Heart left ventricle (tissue), 13 donors: ENCODE data around the gene PRKCB.

Source experiments
- POLR2A ChIP-seq, 2 donors: fragments of 450-650 bp; IDR thresholded peaks; one replicate each; pipeline ENCODE4 v1.6.1; 2017; ENCODE audit warnings: antibody characterized with exemption in 2 of 2, mild to moderate bottlenecking in 2 of 2, moderate library complexity in 2 of 2
- TF ChIP-seq, protein P1 (sequence below), 12 donors: fragments of 200-600 bp; sonication (generic) in 4 of 12; IDR thresholded peaks; one replicate each; pipeline versions ENCODE4 v1.5.0 to v1.8.0; 2018 to 2022; ENCODE audit warnings: antibody characterized with exemption in 12 of 12, mild to moderate bottlenecking in 5 of 12
- donor health status: ischemic (EF 13 %, LVEDD 7.1; RV severe dilation, severe dysfunction).
- donor health status: DM: no; HTN: yes; CAD: no.
- donor health status: DM: no; HTN: no; CAD: no.
- donor health status: ischemic (EF 25% LVEDD 6.9; RV normal size, moderate dysfunction).
- donor health status: ischemic (EF 25% LVEDD 5.7; RV mildly dilated, moderate dysfunction).
- donor health status: ischemic (EF 35%, LVEDD 5.7; RV mildly dilated, moderate dysfunction).
- donor health status: nonischemic (EF 11% LVEDD 7.7; RV severe dilation, severe dysfunction).
- donor health status: DM: yes; HTN: yes; CAD: no.
- donor health status: PGD.
- donor health status: ischemic (EF 29% LVEDD 5.4; RV normal size, mild dysfunction).
- donor health status: nonischemic (EF 23%, LVEDD 6.1; RV moderate dilation, normal function).

DNA sequence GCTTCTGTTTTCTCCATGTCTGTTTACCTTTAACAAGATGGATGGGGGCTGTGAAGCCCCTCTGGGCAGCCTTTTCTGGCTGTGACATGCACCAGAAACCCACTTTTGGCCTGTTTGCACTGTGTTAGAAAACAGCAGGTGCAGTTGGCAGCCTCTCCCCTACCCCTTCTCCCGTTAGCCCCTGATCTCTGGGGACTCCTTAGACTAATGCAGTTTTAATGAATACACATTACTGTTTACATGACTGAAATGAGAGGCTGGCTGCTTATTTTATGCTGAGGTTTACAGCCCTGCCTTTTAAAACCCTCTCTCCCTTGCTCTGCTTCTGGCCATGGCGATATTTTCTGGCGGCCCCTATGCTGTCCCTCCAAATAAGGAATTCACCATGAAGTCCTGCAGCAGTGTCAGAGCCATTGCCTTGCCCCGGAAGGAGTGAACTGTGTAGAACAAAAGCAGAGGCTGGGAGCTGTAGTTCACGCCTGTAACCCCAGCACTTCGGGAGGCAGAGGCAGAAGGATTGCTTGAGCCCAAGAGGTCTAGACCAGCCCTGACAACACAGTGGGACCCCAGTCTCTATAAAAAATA, 79.3 kb downstream of the PRKCB start:
- TF ChIP-seq, protein P1, sequence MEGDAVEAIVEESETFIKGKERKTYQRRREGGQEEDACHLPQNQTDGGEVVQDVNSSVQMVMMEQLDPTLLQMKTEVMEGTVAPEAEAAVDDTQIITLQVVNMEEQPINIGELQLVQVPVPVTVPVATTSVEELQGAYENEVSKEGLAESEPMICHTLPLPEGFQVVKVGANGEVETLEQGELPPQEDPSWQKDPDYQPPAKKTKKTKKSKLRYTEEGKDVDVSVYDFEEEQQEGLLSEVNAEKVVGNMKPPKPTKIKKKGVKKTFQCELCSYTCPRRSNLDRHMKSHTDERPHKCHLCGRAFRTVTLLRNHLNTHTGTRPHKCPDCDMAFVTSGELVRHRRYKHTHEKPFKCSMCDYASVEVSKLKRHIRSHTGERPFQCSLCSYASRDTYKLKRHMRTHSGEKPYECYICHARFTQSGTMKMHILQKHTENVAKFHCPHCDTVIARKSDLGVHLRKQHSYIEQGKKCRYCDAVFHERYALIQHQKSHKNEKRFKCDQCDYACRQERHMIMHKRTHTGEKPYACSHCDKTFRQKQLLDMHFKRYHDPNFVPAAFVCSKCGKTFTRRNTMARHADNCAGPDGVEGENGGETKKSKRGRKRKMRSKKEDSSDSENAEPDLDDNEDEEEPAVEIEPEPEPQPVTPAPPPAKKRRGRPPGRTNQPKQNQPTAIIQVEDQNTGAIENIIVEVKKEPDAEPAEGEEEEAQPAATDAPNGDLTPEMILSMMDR (IDR thresholded peaks at IDR 0.05): no peak
- no peak for TF ChIP-seq POLR2A (IDR thresholded peaks at IDR 0.05)
